ENCODE data around the gene FBXO46.
"Not testable (repeated sequence)": the region's sequence is repeated elsewhere in the genome, so short reads cannot be mapped to it uniquely, and the experiment has no call there.

The FBXO46 gene

GRCh38 chr19:45766296-45766868 lies 35.7 kb upstream of the FBXO46 start:
- DNase-seq = no peak

GRCh38 chr19:45765702-45766295 lies 35.1 kb upstream of the FBXO46 start:
- no peak for DNase-seq

GRCh38 chr19:45764945-45765701 lies 34.4 kb upstream of the FBXO46 start:
- DNase-seq = no peak

GRCh38 chr19:45764475-45764874 lies 33.8 kb upstream of the FBXO46 start:
- DNase-seq = no peak

- DNase-seq = no peak
Observed at GRCh38 chr19:45763691-45764294, 33.1 kb upstream of the FBXO46 start.

GRCh38 chr19:45762870-45763631 lies 32.4 kb upstream of the FBXO46 start:
- DNase-seq = no peak

- no peak for DNase-seq
Observed at GRCh38 chr19:45761714-45762113, 31.0 kb upstream of the FBXO46 start.

GRCh38 chr19:45758921-45759320 lies 28.2 kb upstream of the FBXO46 start:
- DNase-seq = no peak

GRCh38 chr19:45757695-45758094 lies 27.0 kb upstream of the FBXO46 start:
- DNase-seq = no peak

- no peak for DNase-seq
Observed at GRCh38 chr19:45754323-45754722, 23.6 kb upstream of the FBXO46 start.

GRCh38 chr19:45753548-45753947 lies 22.9 kb upstream of the FBXO46 start:
- DNase-seq = no peak

GRCh38 chr19:45752639-45753038 lies 21.9 kb upstream of the FBXO46 start:
- no peak for DNase-seq

GRCh38 chr19:45751483-45751882 lies 20.8 kb upstream of the FBXO46 start:
- DNase-seq = not testable (repeated sequence)

GRCh38 chr19:45747513-45747912 lies 16.8 kb upstream of the FBXO46 start:
- DNase-seq = no peak

- DNase-seq = no peak
Observed at GRCh38 chr19:45746866-45747265, 16.2 kb upstream of the FBXO46 start.

GRCh38 chr19:45745606-45746005 lies 14.9 kb upstream of the FBXO46 start:
- DNase-seq = no peak

GRCh38 chr19:45742969-45743368 lies 12.3 kb upstream of the FBXO46 start:
- no peak for DNase-seq

- DNase-seq = no peak
Observed at GRCh38 chr19:45739498-45740439, 9.1 kb upstream of the FBXO46 start.

GRCh38 chr19:45733160-45733810 lies 2.6 kb upstream of the FBXO46 start, which contains the start of gene MEIOSIN:
Gene MEIOSIN, plus strand, starts transcription at chr19:45733439. Its CDS starts 1,938 bp downstream, at chr19:45735377.
- no peak for DNase-seq

GRCh38 chr19:45729800-45730290 lies 851 bp downstream of the FBXO46 start:
- no peak for DNase-seq

GRCh38 chr19:45728683-45729082 lies 2.0 kb downstream of the FBXO46 start:
- not testable (repeated sequence) for DNase-seq

All from activated CD8-positive, alpha-beta memory T cell treated with anti-CD3 and anti-CD28 coated beads for 24 hours (primary cell).